T-cell (primary cell): Measurements from ENCODE around the gene TTC23. TPM values are rescaled to one million over a fixed set of nuclear protein-coding genes. Genes with fewer than 3 reads are reported as not detected.

Experiments
- ATAC-seq, 4 experiments: fragments of 200-7000 bp in 3 of 4; fragments of 150-1000 bp in 1 of 4; cut with Tn5 transposase; replicated peaks in 1 of 4; 1 replicate in 3 of 4; 2 replicates in 1 of 4; pipeline ENCODE4 v1.10.0; 2021; ENCODE audit warnings: moderate library complexity in 3 of 4, mild to moderate bottlenecking in 2 of 4, moderate number of reproducible peaks in 1 of 4
- CTCF ChIA-PET, 2 donors: fragments of 300-600 bp; sonication (Branson Sonifier 250); formaldehyde crosslinking; loops; one replicate each; lab custom pipeline; 2022; ENCODE audit warnings: antibody characterized with exemption in 2 of 2; lab: Charles Lee
- POLR2A ChIA-PET, 2 donors: fragments of 300-600 bp; sonication (Branson Sonifier 250); formaldehyde crosslinking; loops; one replicate each; lab custom pipeline; 2022; ENCODE audit warnings: antibody characterized with exemption in 2 of 2; lab: Charles Lee
- DNase-seq, 35 experiments: peaks; one replicate each; pipeline versions ENCODE4 v3.0.0 to v3.0.0-alpha.2; 2013 to 2023
- H3K27ac ChIP-seq: one replicate; pipeline ENCODE4 v1.5.1; 2013; ENCODE audit warnings: low read length
- H3K27me3 ChIP-seq, 2 experiments: replicated peaks in 1 of 2; 1 replicate in 1 of 2; 2 replicates in 1 of 2; pipeline versions ENCODE4 v1.6.1 to v1.7.0; 2013; ENCODE audit warnings: low read length in 1 of 2, mixed read lengths in 1 of 2; ENCODE audit not compliant: control insufficient read depth in 2 of 2, insufficient read depth in 2 of 2; ENCODE audit errors: extremely low read depth in 1 of 2
- H3K36me3 ChIP-seq, 2 donors: 1 replicate in 1 of 2; 2 replicates in 1 of 2; pipeline versions ENCODE4 v1.6.1 to v1.7.0; 2013; ENCODE audit warnings: low read length in 1 of 2; ENCODE audit not compliant: control insufficient read depth in 2 of 2, insufficient read depth in 1 of 2; ENCODE audit errors: extremely low read depth in 1 of 2
- H3K4me1 ChIP-seq, 2 experiments: 1 replicate in 1 of 2; 2 replicates in 1 of 2; pipeline versions ENCODE4 v1.6.1 to v1.7.0; 2013; ENCODE audit warnings: low read length in 2 of 2, mixed read lengths in 1 of 2; ENCODE audit not compliant: insufficient read depth in 2 of 2, control insufficient read depth in 1 of 2; ENCODE audit errors: extremely low read depth in 1 of 2
- H3K4me3 ChIP-seq, 2 donors: 1 replicate in 1 of 2; 2 replicates in 1 of 2; pipeline versions ENCODE4 v1.5.1 to v1.7.0; 2013; ENCODE audit warnings: mild to moderate bottlenecking in 2 of 2, low read length in 1 of 2, moderate library complexity in 1 of 2; ENCODE audit not compliant: control insufficient read depth in 1 of 2; ENCODE audit errors: extremely low read depth in 1 of 2
- H3K9me3 ChIP-seq: 2 replicates; pipeline ENCODE4 v1.7.0; 2013
- H3K27ac Mint-ChIP-seq, 2 donors: one replicate each; pipeline ENCODE4 v1.8.0; 2020 to 2021; ENCODE audit warnings: mild to moderate bottlenecking in 2 of 2, mixed read lengths in 2 of 2
- H3K27me3 Mint-ChIP-seq, 2 donors: one replicate each; pipeline ENCODE4 v1.8.0; 2021 to 2022; ENCODE audit warnings: mixed read lengths in 2 of 2
- H3K36me3 Mint-ChIP-seq: one replicate; pipeline ENCODE4 v1.8.0; 2021; ENCODE audit warnings: mixed read lengths
- H3K4me1 Mint-ChIP-seq, 3 donors: one replicate each; pipeline ENCODE4 v1.8.0; 2020 to 2022; ENCODE audit warnings: mixed read lengths in 3 of 3, mild to moderate bottlenecking in 1 of 3
- H3K4me3 Mint-ChIP-seq, 3 donors: one replicate each; pipeline ENCODE4 v1.8.0; 2020 to 2022; ENCODE audit warnings: mild to moderate bottlenecking in 3 of 3, mixed read lengths in 3 of 3, moderate library complexity in 3 of 3
- H3K9me3 Mint-ChIP-seq, 3 donors: one replicate each; pipeline ENCODE4 v1.8.0; 2020 to 2022; ENCODE audit warnings: mixed read lengths in 3 of 3
- WGBS: methylation state at CpG from one replicate; pipeline ENCODE4 v1.1.5; 2013; ENCODE audit warnings: missing lambda C conversion rate; ENCODE audit not compliant: insufficient coverage; 5-methylcytosine and 5-hydroxymethylcytosine counted together
- total RNA-seq, 35 experiments: library from RNA in 6 of 35; stranded (reverse) in 6 of 35; fragments of 120-200 nt in 1 of 35; gene quantifications; one replicate each; pipeline versions ENCODE4 v1.2.1 to v1.2.4 and lab custom pipeline; 2013 to 2026

TTC23 gene
- total RNA-seq, 5 donors from 2014 or later (not counting 1 experiment from before 2014, with no cell fraction given) = 0.18 to 2.2 (median 1.3) TPM; not detected in 2

GRCh38 chr15:99212406-99212805, 37.0 kb downstream of the TTC23 start:
- Histone ChIP-seq H3K9me3 (no peaks in the 10 kb centered on the region), H3K27ac (no peak overlapping the region), H3K27me3 (peaks cover 0 to 4% of the 10 kb centered on the region in 2 experiments), H3K4me1 (no peaks in the 10 kb centered on the region), H3K36me3 (no peaks in the 10 kb centered on the region), H3K4me3 (no peak overlapping the region)
- WGBS = 93% methylated on average over 5 of the region's 7 CpGs
- Mint-ChIP-seq H3K9me3 (no peaks in the 10 kb centered on the region), H3K36me3 (no peaks in the 10 kb centered on the region), H3K27ac (no peak overlapping the region), H3K4me3 (no peak overlapping the region), H3K4me1 (no peaks in the 10 kb centered on the region), H3K27me3 (peaks cover 0 to 4% of the 10 kb centered on the region in 2 donors)
- ChIA-PET CTCF (interaction anchor here in 1 of 2 donors (1.1 kb wide), 1 partner anchor 42 kb away, joined by 3 read pairs; no protein-coding TSS in a partner anchor), POLR2A (no interaction called here)
- DNase-seq = no peak
- ATAC-seq = no peak

- no peaks in the 10 kb centered on the region for H3K4me1 ChIP-seq
- no peak for DNase-seq
- H3K9me3 Mint-ChIP-seq = no peaks in the 10 kb centered on the region
- ATAC-seq = no peak
- H3K27ac Mint-ChIP-seq = no peak overlapping the region
- H3K27ac ChIP-seq = no peak overlapping the region
- CTCF ChIA-PET = no interaction called here
- peaks cover 0 to 4% of the 10 kb centered on the region in 2 donors for H3K27me3 Mint-ChIP-seq
- H3K4me1 Mint-ChIP-seq = no peaks in the 10 kb centered on the region
- H3K36me3 ChIP-seq = no peaks in the 10 kb centered on the region
- H3K4me3 Mint-ChIP-seq = no peak overlapping the region
- peaks cover 0 to 6% of the 10 kb centered on the region in 2 experiments for H3K27me3 ChIP-seq
- H3K9me3 ChIP-seq = no peaks in the 10 kb centered on the region
- H3K4me3 ChIP-seq = no peak overlapping the region
- POLR2A ChIA-PET = no interaction called here
- 86% methylated on average over 2 of the region's 4 CpGs for WGBS
- no peaks in the 10 kb centered on the region for H3K36me3 Mint-ChIP-seq
Measured at GRCh38 chr15:99211926-99212325, 37.5 kb downstream of the TTC23 start.

GRCh38 chr15:99210334-99210733, 39.0 kb downstream of the TTC23 start:
- peaks cover 0 to 4% of the 10 kb centered on the region in 2 donors for H3K27me3 Mint-ChIP-seq
- H3K27ac Mint-ChIP-seq = no peak overlapping the region
- H3K9me3 Mint-ChIP-seq = no peaks in the 10 kb centered on the region
- Histone ChIP-seq H3K4me1 (no peaks in the 10 kb centered on the region), H3K4me3 (no peak overlapping the region), H3K36me3 (no peaks in the 10 kb centered on the region), H3K27ac (no peak overlapping the region), H3K27me3 (peaks cover 0 to 5% of the 10 kb centered on the region in 2 experiments), H3K9me3 (no peaks in the 10 kb centered on the region)
- H3K36me3 Mint-ChIP-seq = no peaks in the 10 kb centered on the region
- H3K4me3 Mint-ChIP-seq = no peak overlapping the region
- POLR2A ChIA-PET = no interaction called here
- DNase-seq (no peak), ATAC-seq (no peak)
- no peaks in the 10 kb centered on the region for H3K4me1 Mint-ChIP-seq
- CTCF ChIA-PET = no interaction called here

- ATAC-seq (no peak), DNase-seq (no peak)
- no peak overlapping the region for H3K27ac Mint-ChIP-seq
- POLR2A ChIA-PET = no interaction called here
- no peaks in the 10 kb centered on the region for H3K9me3 ChIP-seq
- no peaks in the 10 kb centered on the region for H3K4me1 ChIP-seq
- H3K4me3 Mint-ChIP-seq = no peak overlapping the region
- H3K36me3 Mint-ChIP-seq = no peaks in the 10 kb centered on the region
- CTCF ChIA-PET = interaction anchor here in 1 of 2 donors (0.6 kb wide), 1 partner anchor 10 kb away, joined by 3 read pairs; no protein-coding TSS in a partner anchor
- H3K4me3 ChIP-seq = no peak overlapping the region
- H3K27ac ChIP-seq = no peak overlapping the region
- no peaks in the 10 kb centered on the region for H3K9me3 Mint-ChIP-seq
- WGBS = 100% methylated on average over 1 of the region's 2 CpGs
- H3K36me3 ChIP-seq = no peaks in the 10 kb centered on the region
- peaks cover 0 to 9% of the 10 kb centered on the region in 2 donors for H3K27me3 Mint-ChIP-seq
- H3K4me1 Mint-ChIP-seq = no peaks in the 10 kb centered on the region
- peaks cover 0 to 4% of the 10 kb centered on the region in 2 experiments for H3K27me3 ChIP-seq
Measured at GRCh38 chr15:99209326-99209725, 40.1 kb downstream of the TTC23 start.

- H3K4me3 Mint-ChIP-seq = no peak overlapping the region
- ChIA-PET CTCF (no interaction called here), POLR2A (no interaction called here)
- no peaks in the 10 kb centered on the region for H3K36me3 Mint-ChIP-seq
- no peak overlapping the region for H3K27ac ChIP-seq
- no peak overlapping the region for H3K27ac Mint-ChIP-seq
- H3K4me1 Mint-ChIP-seq = no peaks in the 10 kb centered on the region
- DNase-seq = no peak
- no peaks in the 10 kb centered on the region for H3K9me3 ChIP-seq
- peaks cover 0 to 9% of the 10 kb centered on the region in 2 donors for H3K27me3 Mint-ChIP-seq
- H3K9me3 Mint-ChIP-seq = no peaks in the 10 kb centered on the region
- no CpG with 5 or more reads among the region's 3 CpGs for WGBS
- no peaks in the 10 kb centered on the region for H3K4me1 ChIP-seq
- no peaks in the 10 kb centered on the region for H3K36me3 ChIP-seq
- H3K27me3 ChIP-seq = peaks cover 0 to 4% of the 10 kb centered on the region in 2 experiments
- ATAC-seq = no peak
- no peak overlapping the region for H3K4me3 ChIP-seq
Measured at GRCh38 chr15:99207672-99208071, 41.7 kb downstream of the TTC23 start.

- WGBS = no CpG with 5 or more reads among the region's 2 CpGs
- H3K27me3 Mint-ChIP-seq = peaks cover 0 to 5% of the 10 kb centered on the region in 2 donors
- DNase-seq = no peak
- no peaks in the 10 kb centered on the region for H3K9me3 Mint-ChIP-seq
- Histone ChIP-seq H3K9me3 (no peaks in the 10 kb centered on the region), H3K27me3 (no peaks in the 10 kb centered on the region), H3K4me1 (no peaks in the 10 kb centered on the region), H3K4me3 (no peak overlapping the region), H3K27ac (no peak overlapping the region), H3K36me3 (no peaks in the 10 kb centered on the region)
- POLR2A ChIA-PET = no interaction called here
- H3K27ac Mint-ChIP-seq = no peak overlapping the region
- no peaks in the 10 kb centered on the region for H3K4me1 Mint-ChIP-seq
- no peak for ATAC-seq
- CTCF ChIA-PET = interaction anchor here in 1 of 2 donors (0.6 kb wide), 1 partner anchor 12 kb away, joined by 3 read pairs; no protein-coding TSS in a partner anchor
- H3K36me3 Mint-ChIP-seq = no peaks in the 10 kb centered on the region
- H3K4me3 Mint-ChIP-seq = no peak overlapping the region
Measured at GRCh38 chr15:99202176-99202552, 47.2 kb downstream of the TTC23 start.
